Measurements from ENCODE around the gene RAMACL.

Gene RAMACL

DNA sequence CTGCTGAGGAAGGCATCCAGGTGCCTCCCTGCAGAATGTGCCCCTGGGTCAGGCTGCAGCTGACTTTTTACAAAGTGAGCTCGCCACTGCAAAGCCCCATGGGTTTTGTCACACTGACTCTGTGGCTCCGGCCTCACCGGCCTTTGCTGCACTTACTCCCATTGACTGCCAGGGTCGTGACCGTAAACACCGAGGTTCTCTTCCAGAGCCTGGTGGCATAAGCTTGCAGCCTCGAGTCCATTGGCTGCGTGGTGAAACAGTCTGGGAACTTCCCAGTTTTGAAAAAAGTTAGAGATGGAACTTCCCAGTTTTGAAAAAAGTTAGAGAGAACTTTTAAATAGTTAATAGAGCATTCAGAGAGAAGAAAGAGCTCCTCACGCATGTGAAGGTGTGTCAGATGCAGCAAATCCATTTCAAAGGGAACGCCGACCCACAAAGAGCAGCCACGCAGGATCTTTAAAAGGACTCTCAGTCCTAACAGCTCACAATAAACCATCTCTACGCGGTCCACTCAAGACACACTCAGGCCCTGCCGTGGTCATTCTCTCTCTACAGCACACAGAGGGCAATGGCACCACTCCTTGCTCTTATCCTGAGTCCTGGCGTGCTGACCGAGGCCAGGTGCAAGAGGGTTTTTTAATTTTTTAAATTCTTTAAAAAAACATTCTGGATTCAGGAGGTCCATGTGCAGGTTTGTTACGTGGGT lies 12.8 kb downstream of the RAMACL start:
- DNase-seq (ENCODE audit: low read depth), result no peak

DNA sequence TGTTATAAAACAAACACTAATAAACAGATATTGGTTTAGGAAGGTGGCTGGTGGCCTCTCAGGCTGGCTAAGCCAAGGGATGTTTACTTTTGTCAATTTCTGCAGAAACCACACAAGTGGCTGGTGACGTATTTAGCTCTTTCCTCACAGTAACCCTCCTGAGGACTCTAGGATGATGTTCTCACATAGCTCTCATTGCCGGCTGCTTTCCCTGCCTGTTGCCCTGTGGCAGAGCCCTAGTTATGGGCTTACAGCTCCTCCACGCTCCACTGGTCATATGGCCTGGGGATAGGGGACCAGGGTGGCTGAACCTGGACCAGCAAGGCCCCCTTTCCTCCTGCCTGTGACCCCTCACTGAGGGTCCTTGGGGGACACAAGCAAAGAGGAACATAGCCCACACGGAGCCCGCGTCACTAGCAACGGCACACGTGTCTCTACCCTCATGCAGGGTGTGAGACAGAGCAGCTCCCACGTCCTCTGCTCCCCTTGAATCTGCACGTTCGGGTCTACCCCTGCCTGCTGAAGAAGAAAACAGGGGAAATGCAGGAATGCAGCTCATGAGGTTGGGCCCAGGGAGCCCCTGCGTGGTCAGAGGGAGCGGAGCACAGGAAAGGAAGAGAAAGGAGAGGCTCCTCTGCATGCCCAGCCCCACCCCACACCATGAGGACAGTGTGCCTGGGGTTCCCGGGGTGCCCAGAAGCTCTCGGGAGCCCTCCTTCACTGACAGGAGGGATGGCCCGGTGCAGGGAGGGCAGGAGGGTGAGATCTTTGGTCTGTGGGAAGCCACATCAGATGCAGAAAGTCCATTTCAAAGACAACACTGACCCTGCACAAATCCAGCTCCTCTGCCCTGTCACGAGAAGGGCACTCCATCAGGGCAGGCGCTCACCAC lies 13.9 kb downstream of the RAMACL start:
- no peak for DNase-seq (ENCODE audit: low read depth)

DNA sequence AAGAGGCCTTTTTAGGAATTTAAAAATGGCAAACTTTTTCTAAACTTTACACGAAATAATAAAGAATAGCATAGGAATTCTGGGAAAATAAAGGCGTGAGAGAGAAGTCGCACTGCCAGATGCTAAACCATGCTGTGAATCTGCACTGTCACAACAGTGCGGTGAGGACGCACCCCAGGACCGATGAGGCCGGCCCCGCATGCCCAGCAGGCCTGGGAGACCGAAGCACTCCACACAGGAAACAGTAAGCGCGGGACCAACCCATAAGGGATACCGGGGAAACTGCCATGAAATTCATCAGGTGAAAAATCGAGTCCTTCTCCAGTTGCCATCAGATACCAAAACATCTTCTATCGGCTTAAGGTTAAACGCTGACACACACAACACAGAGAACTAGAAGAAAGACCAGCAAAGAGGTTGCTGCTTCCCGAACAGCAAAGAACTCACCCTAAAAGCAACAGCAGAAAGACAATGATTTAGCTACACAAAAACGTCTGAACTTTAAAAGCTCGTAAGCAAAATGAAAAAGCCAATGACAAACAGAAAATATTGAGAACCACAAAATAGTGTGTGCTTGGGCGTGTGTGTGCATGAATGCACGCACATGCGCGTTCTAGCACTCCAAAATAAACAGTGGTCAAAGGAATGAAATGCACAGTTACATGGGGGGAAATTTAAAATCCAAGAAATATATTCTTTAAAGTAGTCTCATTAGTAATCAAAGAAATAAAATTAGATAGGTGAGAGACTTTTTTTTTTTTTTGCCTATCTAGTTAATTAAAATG lies 15.4 kb downstream of the RAMACL start:
- no peak for DNase-seq (ENCODE audit: low read depth)

DNA sequence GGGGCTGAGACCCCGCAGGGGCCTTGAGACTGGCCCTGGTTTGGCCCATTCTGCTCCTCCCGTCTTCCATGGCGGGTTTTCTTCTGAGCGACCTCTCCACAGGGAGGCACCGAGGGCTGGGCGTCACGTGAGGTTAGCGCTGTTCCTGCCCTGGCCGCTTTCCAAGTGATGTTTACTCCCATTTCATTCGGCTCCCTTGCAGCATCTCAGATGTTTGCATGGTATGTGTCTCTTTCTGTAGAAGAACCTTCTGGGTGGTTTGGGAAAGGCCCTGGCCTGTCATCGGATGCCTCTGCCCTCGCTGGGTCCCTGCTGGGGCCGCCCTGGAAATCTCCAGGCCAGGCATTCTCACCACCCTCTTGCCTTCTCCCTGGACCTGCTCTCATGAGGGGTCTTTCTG lies 17.3 kb downstream of the RAMACL start:
- no peak for DNase-seq (ENCODE audit: low read depth)

DNA sequence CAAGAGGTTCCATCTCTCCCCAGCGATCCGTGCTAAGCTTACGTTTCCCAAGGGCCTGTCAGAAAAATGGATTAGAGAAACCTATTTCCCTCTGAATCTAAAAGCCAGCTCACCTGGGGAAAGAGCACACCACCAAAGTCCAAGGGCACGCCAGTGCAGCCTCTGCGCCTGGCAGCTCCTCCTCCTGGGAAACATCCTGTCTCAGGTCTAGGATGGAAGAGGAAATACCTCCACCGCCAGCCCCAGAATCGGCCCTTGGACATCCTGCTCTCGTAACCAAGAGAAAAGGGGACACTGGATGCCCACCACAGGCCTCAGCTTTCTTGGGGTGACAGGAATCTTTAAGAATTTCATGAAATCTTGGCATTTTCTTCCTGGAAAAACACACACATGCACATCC lies 18.7 kb downstream of the RAMACL start:
- DNase-seq (ENCODE audit: low read depth), result no peak

DNA sequence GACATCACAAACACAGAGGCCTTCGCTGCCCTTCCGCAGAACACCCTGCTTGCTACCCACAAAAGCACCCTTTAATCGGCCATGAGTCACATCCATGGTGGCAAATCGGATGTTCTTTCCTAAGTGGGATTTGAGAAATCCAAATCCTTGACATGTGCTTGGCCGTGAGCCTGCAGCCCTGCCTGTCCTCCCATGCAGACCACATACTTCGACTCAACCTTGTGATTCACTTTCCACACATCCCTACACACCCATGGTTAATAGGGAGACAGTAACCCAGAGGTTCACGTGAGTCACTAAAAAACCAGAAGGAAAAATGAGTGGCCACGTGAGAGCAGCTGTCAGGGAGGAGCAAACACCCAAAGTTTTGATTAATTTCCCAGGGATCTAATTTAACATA lies 19.4 kb downstream of the RAMACL start:
- peak; percentile 87 for DNase-seq (ENCODE audit: low read depth)

DNA sequence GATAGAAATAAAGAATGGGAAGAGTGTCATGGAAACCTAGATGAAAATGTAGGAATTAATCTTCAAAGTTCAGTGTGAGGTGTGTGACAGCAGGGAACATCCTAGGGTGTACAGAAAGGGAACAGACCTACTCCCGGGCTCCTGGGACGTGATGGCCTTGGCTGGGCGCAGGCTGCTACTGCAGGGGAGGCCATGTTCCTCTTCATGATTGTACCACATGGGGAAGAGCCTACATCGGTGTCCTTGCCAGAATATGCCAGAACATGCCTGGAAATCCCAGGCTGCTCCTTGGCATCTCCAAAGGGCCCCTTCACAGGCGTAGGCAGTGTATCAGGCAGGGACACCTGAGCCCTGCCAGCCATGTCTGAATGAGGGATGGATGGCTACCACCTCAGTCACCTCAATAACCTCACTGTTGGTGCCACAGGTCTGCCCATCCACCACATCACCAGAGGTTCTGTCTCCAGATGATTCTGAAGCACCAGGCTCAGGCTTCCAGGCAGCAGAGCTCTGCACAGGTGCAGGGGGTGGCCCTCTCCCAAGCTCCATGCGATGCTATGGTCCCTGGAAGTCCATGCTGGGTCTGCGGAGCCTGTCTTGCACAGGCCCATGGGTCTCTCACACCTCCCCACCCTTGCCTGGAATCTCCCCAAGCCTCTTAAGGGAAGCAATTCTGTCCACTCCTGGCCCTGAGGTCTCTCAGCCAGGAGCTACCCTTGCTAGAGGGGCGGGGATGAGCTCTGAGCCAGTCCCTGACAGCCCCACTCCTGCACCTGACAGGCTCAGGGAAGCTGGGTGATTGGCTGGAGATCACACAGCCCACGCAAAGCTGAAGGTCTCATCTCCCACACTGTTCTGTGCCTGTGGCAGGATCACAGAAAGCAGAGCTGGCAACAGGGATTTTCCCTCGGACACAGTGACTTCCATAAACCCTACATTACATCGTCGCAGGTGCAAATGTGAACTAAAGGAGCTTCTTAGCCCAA lies 20.2 kb downstream of the RAMACL start:
- DNase-seq (ENCODE audit: low read depth), result no peak

DNA sequence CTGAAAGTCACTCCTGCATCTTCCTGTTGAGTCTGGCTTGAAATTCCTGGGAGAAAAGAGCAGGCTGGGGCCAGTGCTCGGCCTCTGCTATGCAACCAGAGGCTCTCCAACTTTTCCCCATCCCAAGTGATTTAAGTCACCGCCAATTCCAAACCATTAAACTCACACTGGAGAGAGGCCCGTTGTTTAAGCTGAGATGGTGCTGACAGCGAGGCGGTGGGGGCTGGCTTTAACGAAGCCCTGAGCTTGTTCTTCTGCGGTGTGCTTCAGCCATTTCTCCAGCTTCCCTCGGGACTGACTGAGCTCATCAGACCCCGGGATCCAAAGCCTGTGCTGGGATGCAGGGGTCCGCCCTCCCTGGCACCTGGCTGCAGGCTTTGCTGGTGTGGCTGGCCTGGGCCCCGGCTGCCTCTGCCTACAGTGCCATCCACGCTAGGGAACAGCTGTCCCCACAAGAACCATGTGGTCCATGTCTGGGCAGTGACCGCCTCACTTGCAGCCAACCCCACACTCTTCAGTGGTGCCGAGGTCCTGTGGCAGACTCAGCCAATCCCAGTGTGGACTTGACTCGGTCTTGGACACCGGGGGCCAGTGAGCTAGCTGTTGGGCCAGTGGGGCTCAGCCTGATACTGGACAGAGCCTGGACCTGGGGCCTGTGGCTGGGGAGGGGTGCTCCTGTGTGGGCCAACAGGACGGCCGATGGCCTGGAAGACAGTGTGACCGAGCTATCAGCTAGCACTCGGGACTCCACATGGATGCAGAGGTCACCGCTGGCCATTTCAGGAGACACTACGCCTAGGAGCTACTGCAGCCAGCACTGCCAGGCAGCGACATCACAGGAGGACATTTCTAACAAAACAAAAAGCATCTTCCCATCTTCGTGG lies 21.2 kb downstream of the RAMACL start:
- no peak for DNase-seq (ENCODE audit: low read depth)

DNA sequence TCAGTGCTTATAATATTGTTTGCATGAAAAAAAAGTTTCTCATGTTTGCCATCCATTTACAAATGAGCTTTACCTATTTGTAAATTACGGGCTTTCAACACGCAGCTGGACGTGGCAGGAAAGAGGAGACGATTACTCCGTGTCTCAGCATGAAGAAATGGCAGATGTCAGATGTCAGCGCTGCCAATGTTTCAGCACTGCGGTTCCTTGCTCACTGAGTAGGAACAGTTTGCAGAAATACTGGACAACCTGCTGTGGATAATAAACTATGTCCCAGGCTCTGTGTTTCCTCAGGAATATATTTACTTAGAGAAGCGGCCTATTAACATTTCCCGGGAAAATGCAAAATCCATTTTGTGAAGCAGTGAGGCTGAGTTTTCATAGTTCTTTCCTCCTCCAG lies 22.7 kb downstream of the RAMACL start:
- no peak for DNase-seq (ENCODE audit: low read depth)

DNA sequence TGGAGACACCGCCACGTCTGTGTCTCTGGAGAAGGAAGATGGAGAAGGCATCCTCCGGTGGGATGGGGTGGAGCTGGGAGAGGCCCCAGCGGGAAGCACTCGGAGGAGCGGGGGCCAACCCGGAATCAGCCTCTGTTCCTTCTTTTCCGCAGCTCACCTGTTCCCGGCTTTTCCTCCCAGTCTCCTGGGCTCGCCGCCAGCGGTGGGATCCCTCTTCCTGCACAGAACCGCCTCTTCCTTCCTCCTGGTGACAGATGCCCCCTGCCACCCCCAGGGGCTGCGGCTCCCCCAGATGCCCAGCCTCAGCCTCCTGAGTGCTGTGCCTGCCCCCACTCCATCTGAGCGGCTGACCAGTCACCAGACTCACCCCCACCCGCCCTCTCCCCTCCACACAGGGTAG lies 23.3 kb downstream of the RAMACL start:
- no peak for DNase-seq (ENCODE audit: low read depth)

DNA sequence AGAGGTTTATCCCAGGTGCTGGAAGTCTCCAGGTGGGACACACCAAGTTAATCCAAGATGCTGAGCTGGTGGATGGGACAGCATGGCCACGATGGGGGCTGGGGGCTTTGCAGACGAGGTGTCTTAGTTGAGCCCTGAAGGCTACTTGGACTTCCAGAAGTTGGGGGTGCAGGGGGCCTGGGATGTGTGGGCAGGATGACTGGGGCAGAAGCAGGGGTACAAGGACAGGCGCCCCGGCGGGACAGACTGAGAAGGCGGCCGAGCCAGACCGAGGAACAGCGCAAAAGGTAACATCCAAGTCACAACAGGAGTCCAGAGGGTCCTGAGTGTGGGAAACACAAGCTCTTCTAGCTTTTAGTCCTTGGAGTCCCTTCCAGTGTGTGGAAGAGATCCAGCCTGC lies 23.8 kb downstream of the RAMACL start:
- DNase-seq (ENCODE audit: low read depth), result no peak

DNA sequence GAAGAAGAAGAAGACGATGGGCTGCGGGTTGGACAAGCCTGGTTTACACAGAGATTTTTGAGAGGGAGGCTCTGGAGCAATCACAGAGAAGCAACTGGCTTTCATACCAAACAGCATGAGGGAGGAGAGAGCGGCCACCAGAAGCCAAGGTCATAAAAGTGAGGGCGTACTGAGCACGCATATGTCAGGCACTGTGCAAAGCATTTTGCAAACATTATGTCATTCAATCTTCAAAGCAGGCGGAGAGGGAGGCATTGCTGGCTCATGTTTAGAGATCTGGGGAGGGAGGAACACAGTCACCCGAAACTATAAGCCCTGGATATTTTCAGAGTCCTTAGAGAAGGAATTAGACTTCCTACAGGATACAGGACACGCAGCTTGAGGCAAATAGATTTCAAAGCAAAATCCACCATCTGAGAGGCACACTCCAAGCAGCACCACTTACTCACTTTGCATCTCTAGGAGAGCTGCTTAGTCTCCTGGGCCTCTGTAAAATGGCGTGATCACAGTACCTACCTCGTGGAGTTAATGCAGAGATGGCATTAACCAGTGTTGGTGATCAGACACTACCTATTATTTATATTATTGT lies 24.6 kb downstream of the RAMACL start:
- DNase-seq (ENCODE audit: low read depth), result no peak

DNA sequence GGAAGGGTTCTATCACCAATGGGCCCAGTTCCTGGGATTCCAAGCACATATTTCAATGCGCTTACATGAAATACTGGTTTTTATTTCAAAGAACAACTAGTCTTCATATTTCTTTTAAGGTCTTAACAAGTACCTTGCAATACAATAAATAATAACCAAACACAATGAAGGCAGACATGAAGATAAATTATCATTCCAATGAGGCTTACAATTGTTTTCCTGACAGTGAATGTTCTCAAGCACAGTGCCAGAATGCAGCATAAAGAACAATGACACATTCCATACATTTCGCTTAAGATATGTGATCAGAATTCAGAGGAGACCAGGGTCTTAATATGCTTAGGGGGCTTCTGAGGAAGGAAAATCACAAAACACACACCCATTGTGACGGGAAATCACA lies 26.3 kb downstream of the RAMACL start:
- DNase-seq (ENCODE audit: low read depth), result no peak

DNA sequence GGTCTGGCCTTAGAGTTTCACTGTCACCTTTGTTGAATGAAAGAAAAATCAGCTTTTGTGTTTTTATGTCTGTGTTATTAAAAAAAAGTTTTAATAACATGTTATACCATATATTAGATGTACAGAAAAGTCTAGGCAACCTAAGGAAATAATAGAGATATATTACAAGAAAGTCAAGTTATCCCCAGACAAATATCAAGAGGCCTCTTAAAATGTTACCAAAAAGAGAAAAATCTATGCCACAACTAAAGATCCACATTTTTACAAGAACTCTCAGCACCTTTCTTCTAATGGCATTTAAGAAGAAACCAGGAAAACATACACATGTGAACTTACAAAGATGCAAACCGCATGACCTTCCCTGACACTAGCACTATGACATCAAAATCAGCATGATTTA lies 26.8 kb downstream of the RAMACL start:
- DNase-seq (ENCODE audit: low read depth), result no peak

DNA sequence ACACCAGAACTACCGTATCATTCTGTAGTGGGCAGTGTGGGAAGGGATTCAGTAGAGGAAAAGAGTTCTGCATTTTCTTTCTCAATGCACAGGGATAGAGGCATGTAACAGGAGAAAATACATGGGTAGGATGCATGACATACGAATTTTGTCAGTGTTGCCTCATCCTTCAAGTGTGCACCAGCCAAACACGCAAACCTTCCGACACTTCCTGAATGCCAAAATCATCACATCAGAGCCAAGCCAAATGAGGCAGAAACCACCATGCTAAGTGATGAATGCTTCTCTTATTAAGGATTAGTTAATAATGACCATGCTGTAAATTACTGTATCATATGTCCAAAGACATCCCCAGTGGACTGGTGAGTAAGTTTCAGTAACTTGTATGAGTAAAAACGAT lies 27.3 kb downstream of the RAMACL start:
- DNase-seq (ENCODE audit: low read depth), result no peak

DNA sequence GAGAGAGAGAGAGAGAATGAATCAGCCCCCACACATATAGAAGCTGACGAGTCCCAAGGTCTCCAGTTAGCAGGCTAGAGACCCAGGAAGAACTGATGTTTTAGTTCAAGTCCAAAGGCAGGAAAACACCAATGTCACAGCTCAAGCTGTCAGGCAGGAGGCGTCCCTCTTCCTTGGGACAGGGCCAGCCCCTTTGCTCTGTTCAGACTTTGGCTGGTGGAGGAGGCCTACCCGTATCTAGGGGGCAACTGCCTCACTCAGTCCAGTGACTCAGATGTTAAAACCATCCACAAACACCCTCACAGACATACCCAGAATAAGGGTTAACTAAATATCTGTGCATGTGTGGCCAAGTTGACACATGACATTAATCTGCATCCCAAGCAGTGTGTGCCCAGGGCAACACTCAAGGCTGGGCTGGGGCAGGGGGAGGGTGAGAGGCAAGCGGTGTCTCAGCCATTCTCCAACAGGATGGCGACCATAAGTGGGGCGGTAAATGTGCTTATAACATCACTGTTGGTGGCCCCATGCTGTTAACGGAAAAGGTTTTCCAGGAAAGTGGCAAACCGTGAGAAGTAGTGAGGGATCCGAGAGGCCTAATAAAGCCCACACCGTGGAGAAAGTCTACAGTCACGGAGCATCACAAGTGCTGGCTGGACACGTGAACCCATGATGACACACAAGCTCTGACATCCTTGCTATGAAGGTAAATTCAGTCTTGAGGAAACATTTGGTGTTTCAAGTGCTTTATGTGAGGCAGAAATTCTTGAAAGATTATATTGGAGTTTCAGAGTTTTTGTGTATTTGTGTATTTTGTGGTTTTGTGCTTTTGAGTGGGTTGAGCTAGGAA lies 28.1 kb downstream of the RAMACL start:
- no peak for DNase-seq (ENCODE audit: low read depth)

DNA sequence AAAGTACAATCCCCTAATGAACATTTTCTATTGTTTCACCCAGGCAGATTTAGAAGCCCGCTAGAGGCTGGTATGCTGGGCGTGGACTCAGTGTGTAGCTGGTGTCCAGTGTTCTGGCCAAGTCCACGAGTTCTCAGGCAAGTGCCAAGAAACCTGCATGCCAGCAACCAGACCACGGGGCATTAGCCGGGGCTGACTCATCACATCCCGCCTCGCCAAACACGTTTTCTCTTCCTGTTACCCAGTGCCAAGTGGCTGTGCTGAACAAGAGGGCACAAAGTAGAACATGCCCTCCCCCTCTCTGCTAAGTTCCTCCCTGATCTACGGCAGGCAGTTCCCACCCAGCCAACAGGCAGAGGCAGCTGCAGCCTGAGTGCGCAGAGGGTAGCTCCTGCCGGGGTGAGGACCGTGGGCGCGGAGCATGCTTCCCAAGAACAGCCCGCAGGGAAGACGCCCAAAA lies 29.6 kb downstream of the RAMACL start:
- peak; percentile 92 for DNase-seq (ENCODE audit: low read depth)

DNA sequence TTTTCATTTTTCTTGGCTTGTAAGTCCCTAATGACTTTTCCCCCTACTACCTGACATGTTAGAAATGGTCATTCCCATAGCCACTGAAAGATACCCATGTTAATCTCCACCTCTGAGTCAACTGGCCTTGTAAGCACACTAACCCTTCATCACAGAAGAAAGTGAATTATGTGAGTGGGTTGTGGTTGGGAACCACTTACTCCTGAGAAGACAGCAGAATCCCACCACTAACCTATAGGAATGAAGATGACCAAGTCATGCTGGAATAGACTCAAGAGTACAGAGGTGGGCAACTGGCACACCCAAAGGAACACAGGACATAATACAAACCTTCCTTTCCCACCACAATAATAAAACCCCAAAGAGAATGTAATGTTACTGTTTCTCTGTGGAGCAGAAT lies 30.1 kb downstream of the RAMACL start:
- DNase-seq (ENCODE audit: low read depth), result no peak

DNA sequence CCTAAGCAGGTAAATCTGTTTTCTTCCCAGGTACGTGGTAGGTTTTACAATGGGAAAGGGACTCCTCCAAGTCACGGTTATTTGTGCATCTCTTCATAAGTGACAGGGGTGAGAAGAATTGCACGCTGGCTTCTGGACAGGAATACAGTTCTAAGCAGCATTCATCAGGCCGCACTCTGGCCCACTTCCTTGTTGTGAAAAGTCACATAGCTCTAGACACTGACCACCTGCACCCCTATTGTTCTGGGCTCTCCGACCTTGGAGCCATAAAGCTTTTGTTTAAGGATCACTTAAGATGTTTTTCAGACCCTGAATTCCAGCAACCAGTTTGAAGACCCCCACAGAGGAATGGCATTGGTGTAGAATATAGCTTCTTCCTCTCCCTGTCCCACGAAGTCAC lies 31.4 kb downstream of the RAMACL start:
- no peak for DNase-seq (ENCODE audit: low read depth)

All from fibroblast of the conjunctiva (primary cell).